Measurements from ENCODE around the gene ADAMTS6.

DNA sequence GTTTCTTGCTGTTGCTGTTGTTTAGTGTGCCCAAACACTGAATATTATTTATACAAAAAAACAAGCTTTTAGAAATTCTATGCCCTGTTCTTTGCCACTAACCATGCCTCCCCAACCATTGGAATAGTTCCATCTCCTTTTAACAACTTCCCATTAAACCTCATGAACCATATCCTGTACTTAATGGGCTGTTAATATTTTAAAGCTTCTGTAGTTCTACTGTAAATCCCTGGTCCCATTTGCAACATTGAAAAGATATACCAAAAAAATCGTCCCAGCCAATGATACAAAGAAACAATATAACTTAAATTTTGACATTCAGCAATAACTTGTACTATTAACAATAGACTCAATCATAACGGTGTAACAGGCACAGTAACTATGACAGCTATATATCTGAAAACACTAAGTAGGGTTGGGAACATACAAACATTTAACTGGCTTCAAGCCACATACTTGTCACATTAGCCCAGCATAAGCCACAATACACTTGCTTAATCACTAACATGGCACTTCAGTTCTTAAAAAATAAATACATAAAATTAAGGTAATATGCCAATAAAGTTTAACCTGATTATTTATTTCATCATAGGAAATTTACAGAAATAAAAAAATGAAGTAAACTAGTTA, 86.1 kb downstream of the ADAMTS6 start:
- TF ChIP-seq POLR2A (IDR thresholded peaks at IDR 0.05; ENCODE audit: low read depth, low read length) (no peak), TAF1 (IDR thresholded peaks at IDR 0.05; ENCODE audit: low read depth, low read length) (no peak)

All from GM12891 (cell line).